Measurements from ENCODE around the gene SCN10A.

- no peak for TF ChIP-seq CTCF (IDR thresholded peaks at IDR 0.05 in 2 of 3, conservative IDR thresholded peaks at IDR 0.05 in 1 of 3; ENCODE audit: insufficient read depth in 2 of 3, low read depth in 1 of 3, low read length in 3 of 3)
- no peak for TF ChIP-seq PRPF4 (IDR thresholded peaks at IDR 0.05; ENCODE audit: insufficient read depth, low read depth, low read length, poor library complexity, severe bottlenecking)
Measured at GRCh38 chr3:38649500-38650247, 166.3 kb downstream of the SCN10A start, which contains the start of gene SCN5A.
